HCT116 (cell line): ENCODE data around the gene RIC8B. TPM values are rescaled to one million over a fixed set of nuclear protein-coding genes. Genes with fewer than 3 reads are reported as not detected.

Source experiments
- ATAC-seq: fragments of 200-7000 bp; cut with Tn5 transposase; 2 replicates; pipeline ENCODE4 v1.9.1; 2020; ENCODE audit warnings: mild to moderate bottlenecking, moderate library complexity
- BruUV-seq: library from RNA; stranded (reverse); fragments of 400-500 nt; replicated peaks from 2 replicates; lab custom pipeline; 2021; lab: Mats Ljungman, UMichigan
- CTCF ChIA-PET: fragments of 300-600 bp; sonication (Branson Sonifier 250); formaldehyde crosslinking; loops from one replicate; lab custom pipeline; 2021; ENCODE audit warnings: antibody characterized with exemption; lab: Charles Lee
- POLR2A ChIA-PET: fragments of 300-600, 350-600 bp; sonication (Branson Sonifier 250); formaldehyde crosslinking; loops from one replicate; lab custom pipeline; 2021; ENCODE audit warnings: antibody characterized with exemption; lab: Charles Lee
- RAD21 ChIA-PET, 2 experiments: fragments of 300-600 bp; sonication (Branson Sonifier 250); formaldehyde crosslinking; loops; one replicate each; lab custom pipeline; 2023; ENCODE audit warnings: low total read pairs in 2 of 2; ENCODE audit not compliant: uncharacterized antibody in 2 of 2, unreplicated experiment in 2 of 2, low non-redundant PET in 1 of 2; lab: Charles Lee
- DNase-seq: peaks from one replicate; pipeline ENCODE4 v3.0.0-alpha.2; 2010; ENCODE audit warnings: low read depth, low spot score
- H2AFZ ChIP-seq: fragments of 200-600 bp; shearing (Covaris generic), sonication (generic); 2 replicates; pipeline ENCODE4 v1.6.1; 2017; ENCODE audit warnings: low read depth, mixed run types, mixed read lengths, antibody characterized with exemption, low read length; ENCODE audit not compliant: poor library complexity, severe bottlenecking
- H3K27ac ChIP-seq: 2 replicates; pipeline ENCODE4 v1.5.1; 2012; ENCODE audit warnings: low read depth, low read length
- H3K27me3 ChIP-seq: fragments of 200-600 bp; sonication (generic); 2 replicates; pipeline ENCODE4 v1.6.1; 2016; ENCODE audit warnings: mixed run types, low read length, mixed read lengths; ENCODE audit not compliant: insufficient read depth
- H3K36me3 ChIP-seq, 2 experiments: fragments of 200-500 bp in 1 of 2; fragments of 200-600 bp in 1 of 2; sonication (Bioruptor generic) in 1 of 2; sonication (generic) in 1 of 2; 2 replicates each; pipeline versions ENCODE4 v1.5.1 to v1.6.1; 2014 to 2016; ENCODE audit warnings: low read length in 2 of 2, inconsistent platforms in 1 of 2, mixed read lengths in 1 of 2, mixed run types in 1 of 2; ENCODE audit not compliant: insufficient read depth in 2 of 2, control insufficient read depth in 1 of 2
- H3K4me1 ChIP-seq, 2 experiments: fragments of 200-600 bp in 1 of 2; sonication (generic) in 1 of 2; 2 replicates each; pipeline versions ENCODE4 v1.5.1 to v1.6.1; 2012 to 2017; ENCODE audit warnings: low read length in 2 of 2, inconsistent platforms in 1 of 2, mild to moderate bottlenecking in 1 of 2, mixed read lengths in 1 of 2, mixed run types in 1 of 2, moderate library complexity in 1 of 2; ENCODE audit not compliant: insufficient read depth in 2 of 2, control insufficient read depth in 1 of 2
- H3K4me2 ChIP-seq: fragments of 200-600 bp; sonication (generic); 2 replicates; pipeline ENCODE4 v1.6.1; 2017; ENCODE audit warnings: mixed run types, low read length, mixed read lengths
- H3K4me3 ChIP-seq, 2 experiments: fragments of 200-600 bp in 1 of 2; sonication (generic) in 1 of 2; replicated peaks in 1 of 2; 2 replicates each; pipeline ENCODE4 v1.5.1; 2011 to 2016; ENCODE audit warnings: low read length in 2 of 2, control low read depth in 1 of 2, low read depth in 1 of 2, mild to moderate bottlenecking in 1 of 2, mixed read lengths in 1 of 2, mixed run types in 1 of 2
- H3K79me2 ChIP-seq: fragments of 200-600 bp; sonication (generic); 2 replicates; pipeline ENCODE4 v1.6.1; 2017; ENCODE audit warnings: mild to moderate bottlenecking, mixed run types, low read length, moderate library complexity, mixed read lengths; ENCODE audit not compliant: insufficient read depth
- H3K9ac ChIP-seq: fragments of 200-600 bp; sonication (generic); 2 replicates; pipeline ENCODE4 v1.6.1; 2016; ENCODE audit warnings: low read length, mixed read lengths
- H3K9me2 ChIP-seq: fragments of 200-600 bp; sonication (generic), shearing (Covaris generic); 2 replicates; pipeline ENCODE4 v1.6.1; 2017; ENCODE audit warnings: mixed run types, mild to moderate bottlenecking, moderate library complexity; ENCODE audit not compliant: insufficient read depth
- H3K9me3 ChIP-seq, 2 experiments: fragments of 200-500 bp in 1 of 2; fragments of 200-600 bp in 1 of 2; sonication (Bioruptor generic) in 1 of 2; sonication (generic) in 1 of 2; 2 replicates each; pipeline ENCODE4 v1.6.1; 2014 to 2017; ENCODE audit warnings: low read length in 2 of 2, mixed read lengths in 2 of 2, inconsistent platforms in 1 of 2, low read depth in 1 of 2, mild to moderate bottlenecking in 1 of 2, mixed run types in 1 of 2, moderate library complexity in 1 of 2; ENCODE audit not compliant: control insufficient read depth in 1 of 2, insufficient read depth in 1 of 2
- H4K20me1 ChIP-seq: fragments of 200-600 bp; sonication (generic), shearing (Covaris generic); 2 replicates; pipeline ENCODE4 v1.6.1; 2017; ENCODE audit warnings: mixed run types, mild to moderate bottlenecking, moderate library complexity; ENCODE audit not compliant: insufficient read depth
- CEBPB ChIP-seq: IDR thresholded peaks from 2 replicates; pipeline ENCODE4 v1.6.1; 2012; ENCODE audit warnings: low read depth
- EGR1 ChIP-seq: IDR thresholded peaks from 2 replicates; pipeline ENCODE4 v1.6.1; 2012; ENCODE audit warnings: low read depth
- EZH2phosphoT487 ChIP-seq: fragments of 200-600 bp; IDR thresholded peaks from 2 replicates; pipeline ENCODE4 v1.6.1; 2018; ENCODE audit warnings: antibody characterized with exemption, borderline replicate concordance
- FOSL1 ChIP-seq: IDR thresholded peaks from 2 replicates; pipeline ENCODE4 v1.6.1; 2012; ENCODE audit warnings: low read depth
- POLR2A ChIP-seq: IDR thresholded peaks from 2 replicates; pipeline ENCODE4 v1.7.0; 2011; ENCODE audit warnings: borderline replicate concordance; ENCODE audit not compliant: insufficient read depth, insufficient read length; ENCODE audit errors: extremely low read depth
- POLR2AphosphoS5 ChIP-seq: IDR thresholded peaks from 2 replicates; pipeline ENCODE4 v1.6.1; 2011; ENCODE audit warnings: mild to moderate bottlenecking, low read depth, low read length, moderate library complexity
- RAD21 ChIP-seq: IDR thresholded peaks from 2 replicates; pipeline ENCODE4 v1.6.1; 2012; ENCODE audit warnings: low read depth, mild to moderate bottlenecking
- SIN3A ChIP-seq: IDR thresholded peaks from 2 replicates; pipeline ENCODE4 v1.6.1; 2012; ENCODE audit warnings: low read depth
- YY1 ChIP-seq: IDR thresholded peaks from 2 replicates; pipeline ENCODE4 v1.6.1; 2011; ENCODE audit warnings: low read length, low read depth, moderate library complexity, mild to moderate bottlenecking; ENCODE audit not compliant: insufficient replicate concordance; ENCODE audit errors: extremely low read depth
- ZBTB33 ChIP-seq: IDR thresholded peaks from 2 replicates; pipeline ENCODE4 v1.6.1; 2011; ENCODE audit warnings: mild to moderate bottlenecking, low read length, moderate library complexity; ENCODE audit not compliant: insufficient replicate concordance; ENCODE audit errors: extremely low read depth
- ZFX ChIP-seq: fragments of 450-650 bp; IDR thresholded peaks from 2 replicates; pipeline ENCODE4 v1.6.1; 2017
- intact Hi-C: fragments of 100-400 bp; cut with micrococcal nuclease; formaldehyde crosslinking; loops from 2 replicates; pipeline ENCODE4 v1.10.0; 2022
- total RNA-seq: library from RNA; stranded (reverse); gene quantifications from one replicate; pipeline ENCODE4 v1.2.1, GENCODE V29; 2021; ENCODE audit not compliant: unreplicated experiment
- TF ChIP-seq, protein P1 (sequence below), 3 experiments: fragments of 200-600 bp in 1 of 3; sonication (generic) in 1 of 3; IDR thresholded peaks in 2 of 3; conservative IDR thresholded peaks in 1 of 3; 2 replicates each; pipeline ENCODE4 v1.5.1; 2012 to 2017; ENCODE audit warnings: low read depth in 2 of 3, low read length in 2 of 3, antibody characterized with exemption in 1 of 3, borderline replicate concordance in 1 of 3, control low read depth in 1 of 3, mild to moderate bottlenecking in 1 of 3, mixed read lengths in 1 of 3, mixed run types in 1 of 3, moderate library complexity in 1 of 3; ENCODE audit not compliant: insufficient read depth in 1 of 3

RIC8B gene
- total RNA-seq, 1 experiment from 2014 or later, result 16.7 TPM

DNA sequence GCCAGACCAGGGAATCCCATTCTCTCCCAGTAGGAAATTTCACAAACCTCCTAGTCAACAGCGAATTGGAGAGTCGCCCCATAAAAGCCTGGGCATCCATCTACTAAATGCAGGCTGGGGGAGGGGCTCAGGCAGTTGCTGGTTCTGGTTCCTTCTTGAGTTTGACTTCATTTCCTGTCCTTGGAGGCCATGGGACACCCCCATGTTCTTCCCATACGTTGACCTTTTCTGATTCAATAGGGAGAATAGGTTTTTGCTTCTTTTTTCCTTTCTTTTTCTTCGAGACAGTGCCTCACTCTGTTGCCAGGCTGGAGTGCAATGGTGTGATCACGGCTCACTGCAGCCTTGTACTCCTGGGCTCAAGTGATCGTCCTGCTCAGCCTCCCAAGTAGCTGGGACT lies 137.1 kb downstream of the RIC8B start:
- Histone ChIP-seq H3K9me3 (no peaks in the 10 kb centered on the region), H3K36me3 (no peaks in the 10 kb centered on the region), H3K4me1 (no peaks in the 10 kb centered on the region), H3K27me3 (no peaks in the 10 kb centered on the region), H3K27ac (no peak overlapping the region), H3K79me2 (no peaks in the 10 kb centered on the region), H4K20me1 (no peaks in the 10 kb centered on the region), H3K4me3 (no peak overlapping the region), H3K9ac (no peak overlapping the region), H2AFZ (no peak overlapping the region), H3K9me2 (no peaks in the 10 kb centered on the region), H3K4me2 (no peak overlapping the region)
- TF ChIP-seq POLR2AphosphoS5 (no peak), YY1 (no peak), SIN3A (no peak), ZFX (no peak), EZH2phosphoT487 (no peak), CEBPB (no peak), RAD21 (no peak), ZBTB33 (no peak), EGR1 (no peak), POLR2A (no peak), FOSL1 (no peak)
- TF ChIP-seq, protein P1, sequence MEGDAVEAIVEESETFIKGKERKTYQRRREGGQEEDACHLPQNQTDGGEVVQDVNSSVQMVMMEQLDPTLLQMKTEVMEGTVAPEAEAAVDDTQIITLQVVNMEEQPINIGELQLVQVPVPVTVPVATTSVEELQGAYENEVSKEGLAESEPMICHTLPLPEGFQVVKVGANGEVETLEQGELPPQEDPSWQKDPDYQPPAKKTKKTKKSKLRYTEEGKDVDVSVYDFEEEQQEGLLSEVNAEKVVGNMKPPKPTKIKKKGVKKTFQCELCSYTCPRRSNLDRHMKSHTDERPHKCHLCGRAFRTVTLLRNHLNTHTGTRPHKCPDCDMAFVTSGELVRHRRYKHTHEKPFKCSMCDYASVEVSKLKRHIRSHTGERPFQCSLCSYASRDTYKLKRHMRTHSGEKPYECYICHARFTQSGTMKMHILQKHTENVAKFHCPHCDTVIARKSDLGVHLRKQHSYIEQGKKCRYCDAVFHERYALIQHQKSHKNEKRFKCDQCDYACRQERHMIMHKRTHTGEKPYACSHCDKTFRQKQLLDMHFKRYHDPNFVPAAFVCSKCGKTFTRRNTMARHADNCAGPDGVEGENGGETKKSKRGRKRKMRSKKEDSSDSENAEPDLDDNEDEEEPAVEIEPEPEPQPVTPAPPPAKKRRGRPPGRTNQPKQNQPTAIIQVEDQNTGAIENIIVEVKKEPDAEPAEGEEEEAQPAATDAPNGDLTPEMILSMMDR (IDR thresholded peaks at IDR 0.05 in 2 of 3, conservative IDR thresholded peaks at IDR 0.05 in 1 of 3; ENCODE audit: borderline replicate concordance in 1 of 3, insufficient read depth in 1 of 3, low read depth in 2 of 3, low read length in 2 of 3), result no peak
- RAD21 ChIA-PET, result no interaction called here
- POLR2A ChIA-PET, result no interaction called here
- DNase-seq (no peak), ATAC-seq (no peak)
- CTCF ChIA-PET, result no interaction called here
- no TSS peak for BruUV-seq
- intact Hi-C loops, result no loop called here
